GM12872 (cell line): ENCODE data around the gene SLC26A4.

Experiments
- TF ChIP-seq, protein P1 (sequence below): IDR thresholded peaks from 3 replicates; pipeline ENCODE4 v1.5.1; 2011; ENCODE audit warnings: low read depth, mild to moderate bottlenecking, low read length, moderate library complexity; ENCODE audit not compliant: insufficient read depth

Gene SLC26A4

DNA sequence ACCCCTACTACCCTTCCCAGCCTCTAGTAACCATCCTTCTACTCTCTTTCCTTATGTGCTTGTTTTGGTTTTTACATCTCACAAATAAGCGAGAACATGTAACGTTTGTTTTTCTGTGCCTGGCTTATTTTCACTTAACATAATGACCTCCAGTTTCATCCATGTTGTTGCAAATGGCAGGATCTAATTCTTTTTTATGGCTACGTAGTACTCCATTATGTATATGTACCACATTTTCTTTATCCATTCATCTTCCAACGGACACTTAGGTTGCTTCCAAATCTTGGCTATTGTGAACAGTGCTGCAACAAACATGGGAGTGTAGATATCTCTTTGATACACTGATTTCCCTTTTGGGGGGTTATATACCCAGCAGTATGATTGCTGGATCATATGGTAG, 33.6 kb upstream of the SLC26A4 start:
- TF ChIP-seq, protein P1, sequence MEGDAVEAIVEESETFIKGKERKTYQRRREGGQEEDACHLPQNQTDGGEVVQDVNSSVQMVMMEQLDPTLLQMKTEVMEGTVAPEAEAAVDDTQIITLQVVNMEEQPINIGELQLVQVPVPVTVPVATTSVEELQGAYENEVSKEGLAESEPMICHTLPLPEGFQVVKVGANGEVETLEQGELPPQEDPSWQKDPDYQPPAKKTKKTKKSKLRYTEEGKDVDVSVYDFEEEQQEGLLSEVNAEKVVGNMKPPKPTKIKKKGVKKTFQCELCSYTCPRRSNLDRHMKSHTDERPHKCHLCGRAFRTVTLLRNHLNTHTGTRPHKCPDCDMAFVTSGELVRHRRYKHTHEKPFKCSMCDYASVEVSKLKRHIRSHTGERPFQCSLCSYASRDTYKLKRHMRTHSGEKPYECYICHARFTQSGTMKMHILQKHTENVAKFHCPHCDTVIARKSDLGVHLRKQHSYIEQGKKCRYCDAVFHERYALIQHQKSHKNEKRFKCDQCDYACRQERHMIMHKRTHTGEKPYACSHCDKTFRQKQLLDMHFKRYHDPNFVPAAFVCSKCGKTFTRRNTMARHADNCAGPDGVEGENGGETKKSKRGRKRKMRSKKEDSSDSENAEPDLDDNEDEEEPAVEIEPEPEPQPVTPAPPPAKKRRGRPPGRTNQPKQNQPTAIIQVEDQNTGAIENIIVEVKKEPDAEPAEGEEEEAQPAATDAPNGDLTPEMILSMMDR = no peak

DNA sequence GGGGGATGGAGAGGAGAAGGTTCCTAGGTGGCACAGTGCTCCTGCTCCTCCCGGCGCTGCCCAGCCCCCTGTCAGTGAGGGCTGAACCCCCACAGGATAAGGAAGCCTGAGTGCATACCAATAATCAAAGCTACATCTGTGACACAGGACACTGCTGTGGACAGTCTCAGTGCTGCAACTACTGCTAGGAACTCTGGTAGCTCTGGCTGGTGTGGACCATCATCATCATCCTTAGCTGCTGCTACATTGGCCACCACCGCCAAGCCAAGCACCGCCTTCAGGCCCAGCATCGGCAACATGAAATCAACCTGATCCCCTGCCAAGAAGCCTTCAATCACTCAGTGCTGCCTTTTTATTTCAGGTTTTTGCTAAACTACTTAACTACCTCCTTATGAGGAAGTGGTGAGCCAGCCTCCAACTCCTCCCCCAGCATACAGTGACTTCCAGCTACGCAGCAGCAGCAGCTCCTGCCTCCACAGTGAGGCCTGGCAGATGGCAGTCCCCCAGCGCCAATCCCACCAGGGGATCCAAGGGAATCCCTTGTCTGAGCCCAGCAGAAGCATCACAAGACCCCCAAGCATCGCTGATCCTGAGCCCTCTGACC, 32.1 kb upstream of the SLC26A4 start:
- TF ChIP-seq, protein P1 = no peak

DNA sequence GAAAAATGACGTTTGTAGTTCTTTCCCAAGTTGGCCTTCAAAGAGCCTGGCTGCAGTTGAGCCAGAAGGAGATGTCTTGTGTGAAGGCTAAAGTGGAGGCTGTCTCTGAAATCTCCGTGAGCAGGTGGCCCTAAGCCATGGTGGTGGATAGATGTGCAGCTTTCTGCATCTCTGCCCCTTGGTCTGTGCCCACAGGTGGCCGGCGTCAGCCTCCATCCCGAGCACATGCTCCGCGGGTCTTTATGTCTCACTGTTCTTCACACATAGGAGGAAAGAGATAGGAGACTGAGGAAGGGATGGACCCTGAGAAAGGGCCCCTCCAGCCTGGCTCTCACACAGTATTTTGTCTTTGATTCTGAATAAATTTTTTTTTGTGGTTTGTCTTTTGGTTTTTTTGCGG, 30.3 kb upstream of the SLC26A4 start:
- TF ChIP-seq, protein P1 = no peak

DNA sequence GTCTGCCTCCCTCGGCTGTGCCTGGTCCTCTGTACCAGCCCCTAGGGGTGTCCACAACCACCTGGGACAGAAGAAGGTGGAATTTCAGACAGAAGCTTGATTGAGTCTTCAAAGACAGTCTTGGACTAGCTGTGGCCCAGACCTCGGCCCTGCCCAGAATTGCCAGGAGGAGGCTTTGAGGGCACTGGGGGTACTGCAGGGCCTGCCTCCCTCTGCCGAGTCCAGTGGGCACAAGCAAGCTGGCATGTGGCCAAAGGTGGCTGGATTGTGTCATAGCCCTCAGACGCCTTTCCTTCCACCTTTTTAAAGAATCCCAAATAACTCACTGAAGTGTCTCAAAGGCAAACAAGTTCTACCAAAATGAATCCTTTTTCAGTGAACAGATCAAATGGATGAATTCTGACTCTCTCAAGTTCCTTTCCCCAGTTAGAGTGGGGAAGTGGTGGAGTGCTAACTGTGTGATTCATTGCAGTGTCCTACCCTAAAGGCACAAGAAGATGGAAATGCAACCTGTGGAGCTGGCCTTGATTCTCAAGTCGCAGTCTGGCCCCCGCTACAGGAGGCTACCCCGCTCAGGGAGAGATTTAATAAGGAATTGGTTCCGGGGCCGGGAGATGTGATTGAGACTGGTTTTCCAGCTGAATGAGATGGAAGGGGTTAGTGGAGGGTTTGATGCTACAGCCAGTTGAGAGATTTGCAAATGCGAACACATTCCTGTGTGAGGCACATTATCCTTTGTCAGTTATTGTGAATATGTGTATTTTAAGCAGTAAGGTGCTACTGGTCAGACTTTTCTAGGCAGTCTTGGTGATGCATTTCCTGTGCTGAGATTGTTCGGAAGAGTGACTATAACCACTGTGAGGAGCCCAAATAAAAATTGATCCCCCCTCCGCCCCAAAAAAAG, 28.8 kb upstream of the SLC26A4 start:
- TF ChIP-seq, protein P1 = 0 out of 3 replicates have a peak, but pooled peaks have one; percentile 6

DNA sequence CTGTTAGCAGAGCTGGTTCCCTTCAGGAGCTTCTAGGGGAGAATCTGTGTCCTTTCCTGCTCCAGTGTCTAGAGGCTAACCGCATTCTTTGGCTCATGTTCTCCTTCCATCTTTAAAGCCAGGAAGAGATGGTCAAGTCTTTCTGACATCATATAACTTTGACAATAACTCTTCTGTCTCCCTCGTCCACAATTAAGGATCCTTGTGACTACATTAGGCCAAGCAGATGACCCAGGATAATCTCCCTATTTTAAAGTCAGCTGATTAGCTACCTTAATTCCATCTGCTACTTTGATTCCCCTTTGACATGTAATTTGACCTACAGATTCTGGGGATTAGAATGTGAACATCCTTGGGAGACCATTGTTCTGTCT, 28.1 kb upstream of the SLC26A4 start:
- TF ChIP-seq, protein P1 = no peak

DNA sequence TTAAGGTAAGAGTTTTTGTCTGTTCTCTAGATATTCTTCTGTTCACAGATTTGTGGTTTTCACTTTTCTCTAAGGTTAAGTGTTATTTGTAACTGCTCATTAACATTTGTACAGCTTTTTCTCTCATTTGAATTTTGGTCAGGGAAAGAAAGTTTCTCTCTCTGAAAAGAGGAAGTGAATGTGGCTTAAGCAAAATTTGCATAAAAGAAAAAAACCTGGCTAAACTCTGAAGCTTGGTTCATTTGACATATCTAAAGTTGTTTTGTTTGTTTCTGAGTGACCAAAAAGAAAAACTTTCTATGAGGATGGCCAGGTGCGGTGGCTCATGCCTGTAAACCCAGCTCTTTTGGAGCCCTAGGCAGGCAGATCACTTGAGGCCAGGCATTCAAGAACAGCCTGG, 22.0 kb upstream of the SLC26A4 start:
- TF ChIP-seq, protein P1 = no peak

DNA sequence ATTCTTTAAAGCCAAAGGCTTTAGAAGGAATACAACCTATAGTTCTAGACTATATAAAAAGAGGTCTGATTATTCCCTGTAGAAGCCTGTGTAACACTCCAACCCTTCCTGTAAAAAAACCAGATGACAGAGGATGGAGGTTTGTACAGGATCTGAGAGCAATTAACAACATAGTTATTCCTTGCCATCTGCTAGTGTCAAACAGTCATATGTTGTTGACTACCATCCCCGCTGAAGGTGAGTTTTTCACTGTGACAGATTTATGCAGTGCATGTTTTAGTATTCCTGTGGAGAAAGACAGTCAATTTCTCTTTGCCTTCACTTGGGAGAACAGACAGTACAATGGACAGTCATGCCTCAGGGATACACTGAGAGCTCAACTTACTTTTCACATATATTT, 19.0 kb upstream of the SLC26A4 start:
- TF ChIP-seq, protein P1 = no peak
